NOMO-1 (cell line): ENCODE data around the gene SEC24A.
"Not testable (repeated sequence)": the region's sequence is repeated elsewhere in the genome, so short reads cannot be mapped to it uniquely, and the experiment has no call there.

Experiments used
- DNase-seq, 2 experiments: peaks; one replicate each; lab custom pipeline; 2025; ENCODE audit not compliant: unreplicated experiment in 2 of 2; lab: John Stamatoyannopoulos, UW

Gene SEC24A

GRCh38 chr5:134649163-134649835 lies 714 bp downstream of the SEC24A start:
- DNase-seq = no peak

GRCh38 chr5:134650660-134651059 lies 2.1 kb downstream of the SEC24A start:
- not testable (repeated sequence) for DNase-seq

GRCh38 chr5:134651531-134651930 lies 2.9 kb downstream of the SEC24A start:
- DNase-seq = no peak

GRCh38 chr5:134656690-134657089 lies 8.1 kb downstream of the SEC24A start:
- no peak for DNase-seq

GRCh38 chr5:134659456-134659855 lies 10.9 kb downstream of the SEC24A start:
- DNase-seq = no peak

- no peak for DNase-seq
Observed at GRCh38 chr5:134659922-134660321, 11.3 kb downstream of the SEC24A start.

- DNase-seq = no peak
Observed at GRCh38 chr5:134662971-134663370, 14.4 kb downstream of the SEC24A start.

GRCh38 chr5:134664448-134664847 lies 15.9 kb downstream of the SEC24A start:
- DNase-seq = no peak

- DNase-seq = not testable (repeated sequence)
Observed at GRCh38 chr5:134673546-134673945, 25.0 kb downstream of the SEC24A start.

GRCh38 chr5:134677357-134677756 lies 28.8 kb downstream of the SEC24A start:
- not testable (repeated sequence) for DNase-seq

- DNase-seq = not testable (repeated sequence)
Observed at GRCh38 chr5:134690144-134690543, 41.6 kb downstream of the SEC24A start.

- no peak for DNase-seq
Observed at GRCh38 chr5:134692722-134693121, 44.1 kb downstream of the SEC24A start.

- no peak for DNase-seq
Observed at GRCh38 chr5:134708301-134708700, 59.7 kb downstream of the SEC24A start.

- DNase-seq = no peak
Observed at GRCh38 chr5:134714120-134714519, 65.5 kb downstream of the SEC24A start.

GRCh38 chr5:134714541-134714940 lies 66.0 kb downstream of the SEC24A start:
- no peak for DNase-seq

GRCh38 chr5:134715466-134715865 lies 66.9 kb downstream of the SEC24A start:
- DNase-seq = not testable (repeated sequence)

- DNase-seq = no peak
Observed at GRCh38 chr5:134724872-134725271, 76.3 kb downstream of the SEC24A start.

GRCh38 chr5:134732819-134733218 lies 84.2 kb downstream of the SEC24A start:
- DNase-seq = peak in 1 of 2 experiments; percentile 59

- DNase-seq = peak in 1 of 2 experiments; percentile 23
Observed at GRCh38 chr5:134735243-134735642, 86.7 kb downstream of the SEC24A start.

GRCh38 chr5:134736173-134736812 lies 87.7 kb downstream of the SEC24A start:
- peak in 1 of 2 experiments; percentile 40 for DNase-seq

GRCh38 chr5:134738133-134738962 lies 89.8 kb downstream of the SEC24A start, which contains the start of gene CAMLG:
TSS of gene CAMLG (plus strand) at chr5:134738548. CDS start at chr5:134738621, 73 bp downstream.
- DNase-seq = peak; percentile 97 to 99
